ENCODE results near the gene DUSP6. TPM values are rescaled to one million over a fixed set of nuclear protein-coding genes. Genes with fewer than 3 reads are reported as not detected.

Gene DUSP6
- total and polyA plus RNA-seq, 5 donors from 2014 or later = 8.8 to 27.1 (median 14.1) TPM

- Histone ChIP-seq H3K27ac (ENCODE audit: insufficient read depth, low read length, poor library complexity, severe bottlenecking) (peak overlapping the region; percentile 69), H3K36me3 (ENCODE audit: control insufficient read depth, insufficient read depth, low read length) (no peaks in the 10 kb centered on the region), H3K27me3 (ENCODE audit: control insufficient read depth, insufficient read depth, low read length) (no peaks in the 10 kb centered on the region), H3K9me3 (ENCODE audit: control insufficient read depth in 2 of 2, low read length in 2 of 2) (no peaks in the 10 kb centered on the region), H3K4me3 (ENCODE audit: low read depth, low read length) (peak overlapping the region; percentile 84), H3K4me1 (ENCODE audit: control insufficient read depth, insufficient read depth, low read length, poor library complexity, severe bottlenecking) (peaks cover 54% of the 10 kb centered on the region)
- H3K36me3 Mint-ChIP-seq = no peaks in the 10 kb centered on the region
- H3K4me3 Mint-ChIP-seq = peak overlapping the region; percentile 94 to 98 (median 96)
- ATAC-seq (ENCODE audit: low read depth in 2 of 2) (no peak), DNase-seq (peak; percentile 5 to 46 (median 39))
- H3K27me3 Mint-ChIP-seq = peaks cover 12% of the 10 kb centered on the region
- H3K4me1 Mint-ChIP-seq = peaks cover 7 to 52% (median 32%) of the 10 kb centered on the region in 4 donors
- H3K27ac Mint-ChIP-seq = peak overlapping the region in 2 of 3 donors; percentile 43 to 85
- no peaks in the 10 kb centered on the region for H3K9me3 Mint-ChIP-seq
Observed at GRCh38 chr12:89353188-89353822, 1.0 kb upstream of the DUSP6 start.

- Mint-ChIP-seq H3K4me1 (peaks cover 7 to 60% (median 36%) of the 10 kb centered on the region in 4 donors), H3K36me3 (no peaks in the 10 kb centered on the region), H3K27ac (peak overlapping the region; percentile 85 to 92 (median 90)), H3K9me3 (no peaks in the 10 kb centered on the region), H3K27me3 (peaks cover 12% of the 10 kb centered on the region), H3K4me3 (peak overlapping the region; percentile 94 to 98 (median 96))
- Histone ChIP-seq H3K9me3 (ENCODE audit: control insufficient read depth in 2 of 2, low read length in 2 of 2) (no peaks in the 10 kb centered on the region), H3K27ac (ENCODE audit: insufficient read depth, low read length, poor library complexity, severe bottlenecking) (peak overlapping the region; percentile 69), H3K4me3 (ENCODE audit: low read depth, low read length) (peak overlapping the region; percentile 84), H3K36me3 (ENCODE audit: control insufficient read depth, insufficient read depth, low read length) (no peaks in the 10 kb centered on the region), H3K4me1 (ENCODE audit: control insufficient read depth, insufficient read depth, low read length, poor library complexity, severe bottlenecking) (peaks cover 57% of the 10 kb centered on the region), H3K27me3 (ENCODE audit: control insufficient read depth, insufficient read depth, low read length) (no peaks in the 10 kb centered on the region)
- ATAC-seq (ENCODE audit: low read depth in 2 of 2) = no peak
- DNase-seq = no peak
Observed at GRCh38 chr12:89352242-89352491, 134 bp downstream of the DUSP6 start.

- ATAC-seq (ENCODE audit: low read depth in 2 of 2) (peak; percentile 35 to 38), DNase-seq (peak; percentile 3 to 75 (median 50))
- Mint-ChIP-seq H3K27ac (peak overlapping the region; percentile 85 to 92 (median 90)), H3K27me3 (peaks cover 12% of the 10 kb centered on the region), H3K4me3 (peak overlapping the region; percentile 94 to 98 (median 96)), H3K4me1 (peaks cover 7 to 65% (median 41%) of the 10 kb centered on the region in 4 donors), H3K9me3 (no peaks in the 10 kb centered on the region), H3K36me3 (no peaks in the 10 kb centered on the region)
- H3K27ac ChIP-seq (ENCODE audit: insufficient read depth, low read length, poor library complexity, severe bottlenecking) = peak overlapping the region; percentile 69
- no peaks in the 10 kb centered on the region for H3K36me3 ChIP-seq (ENCODE audit: control insufficient read depth, insufficient read depth, low read length)
- peaks cover 62% of the 10 kb centered on the region for H3K4me1 ChIP-seq (ENCODE audit: control insufficient read depth, insufficient read depth, low read length, poor library complexity, severe bottlenecking)
- no peaks in the 10 kb centered on the region for H3K9me3 ChIP-seq (ENCODE audit: control insufficient read depth in 2 of 2, low read length in 2 of 2)
- H3K4me3 ChIP-seq (ENCODE audit: low read depth, low read length) = peak overlapping the region; percentile 84
- H3K27me3 ChIP-seq (ENCODE audit: control insufficient read depth, insufficient read depth, low read length) = no peaks in the 10 kb centered on the region
Observed at GRCh38 chr12:89351489-89352241, 636 bp downstream of the DUSP6 start.

GRCh38 chr12:89350630-89351488 lies 1.4 kb downstream of the DUSP6 start:
- Histone ChIP-seq H3K4me1 (ENCODE audit: control insufficient read depth, insufficient read depth, low read length, poor library complexity, severe bottlenecking) (peaks cover 70% of the 10 kb centered on the region), H3K9me3 (ENCODE audit: control insufficient read depth in 2 of 2, low read length in 2 of 2) (no peaks in the 10 kb centered on the region), H3K36me3 (ENCODE audit: control insufficient read depth, insufficient read depth, low read length) (no peaks in the 10 kb centered on the region), H3K27me3 (ENCODE audit: control insufficient read depth, insufficient read depth, low read length) (no peaks in the 10 kb centered on the region), H3K4me3 (ENCODE audit: low read depth, low read length) (peak overlapping the region; percentile 84), H3K27ac (ENCODE audit: insufficient read depth, low read length, poor library complexity, severe bottlenecking) (peak overlapping the region; percentile 69)
- Mint-ChIP-seq H3K27ac (peak overlapping the region; percentile 84 to 85 (median 84)), H3K4me1 (peaks cover 15 to 69% (median 48%) of the 10 kb centered on the region in 4 donors), H3K4me3 (peak overlapping the region; percentile 94 to 98 (median 96)), H3K9me3 (no peaks in the 10 kb centered on the region), H3K27me3 (peaks cover 19% of the 10 kb centered on the region), H3K36me3 (no peaks in the 10 kb centered on the region)
- DNase-seq = peak in 2 of 3 donors; percentile 40 to 56
- no peak for ATAC-seq (ENCODE audit: low read depth in 2 of 2)

- H3K9me3 Mint-ChIP-seq = no peaks in the 10 kb centered on the region
- peak overlapping the region in 2 of 3 donors; percentile 84 to 85 for H3K27ac Mint-ChIP-seq
- H3K36me3 ChIP-seq (ENCODE audit: control insufficient read depth, insufficient read depth, low read length) = no peaks in the 10 kb centered on the region
- ATAC-seq (ENCODE audit: low read depth in 2 of 2) (no peak), DNase-seq (no peak)
- peaks cover 16 to 70% (median 46%) of the 10 kb centered on the region in 4 donors for H3K4me1 Mint-ChIP-seq
- peaks cover 20% of the 10 kb centered on the region for H3K27me3 Mint-ChIP-seq
- H3K4me3 Mint-ChIP-seq = peak overlapping the region; percentile 94 to 98 (median 96)
- peak overlapping the region; percentile 84 for H3K4me3 ChIP-seq (ENCODE audit: low read depth, low read length)
- H3K4me1 ChIP-seq (ENCODE audit: control insufficient read depth, insufficient read depth, low read length, poor library complexity, severe bottlenecking) = peaks cover 72% of the 10 kb centered on the region
- H3K27ac ChIP-seq (ENCODE audit: insufficient read depth, low read length, poor library complexity, severe bottlenecking) = no peak overlapping the region
- H3K36me3 Mint-ChIP-seq = no peaks in the 10 kb centered on the region
- no peaks in the 10 kb centered on the region for H3K9me3 ChIP-seq (ENCODE audit: control insufficient read depth in 2 of 2, low read length in 2 of 2)
- no peaks in the 10 kb centered on the region for H3K27me3 ChIP-seq (ENCODE audit: control insufficient read depth, insufficient read depth, low read length)
Observed at GRCh38 chr12:89350260-89350629, 2.1 kb downstream of the DUSP6 start.

- H3K9me3 ChIP-seq (ENCODE audit: control insufficient read depth in 2 of 2, low read length in 2 of 2) = no peaks in the 10 kb centered on the region
- Mint-ChIP-seq H3K9me3 (no peaks in the 10 kb centered on the region), H3K4me3 (peak overlapping the region; percentile 94 to 98 (median 96)), H3K36me3 (no peaks in the 10 kb centered on the region), H3K27me3 (peaks cover 20% of the 10 kb centered on the region), H3K4me1 (peaks cover 16 to 66% (median 43%) of the 10 kb centered on the region in 4 donors), H3K27ac (peak overlapping the region in 1 of 3 donors; percentile 85)
- ATAC-seq (ENCODE audit: low read depth in 2 of 2) = no peak
- H3K36me3 ChIP-seq (ENCODE audit: control insufficient read depth, insufficient read depth, low read length) = no peaks in the 10 kb centered on the region
- DNase-seq = no peak
- H3K27ac ChIP-seq (ENCODE audit: insufficient read depth, low read length, poor library complexity, severe bottlenecking) = no peak overlapping the region
- H3K4me1 ChIP-seq (ENCODE audit: control insufficient read depth, insufficient read depth, low read length, poor library complexity, severe bottlenecking) = peaks cover 69% of the 10 kb centered on the region
- peak overlapping the region; percentile 84 for H3K4me3 ChIP-seq (ENCODE audit: low read depth, low read length)
- H3K27me3 ChIP-seq (ENCODE audit: control insufficient read depth, insufficient read depth, low read length) = no peaks in the 10 kb centered on the region
Observed at GRCh38 chr12:89349814-89350213, 2.5 kb downstream of the DUSP6 start.

GRCh38 chr12:89348894-89349699 lies 3.2 kb downstream of the DUSP6 start:
- no peak overlapping the region for H3K27ac ChIP-seq (ENCODE audit: insufficient read depth, low read length, poor library complexity, severe bottlenecking)
- DNase-seq = no peak
- no peak for ATAC-seq (ENCODE audit: low read depth in 2 of 2)
- Mint-ChIP-seq H3K36me3 (no peaks in the 10 kb centered on the region), H3K4me3 (peak overlapping the region in 3 of 4 donors; percentile 4 to 96 (median 27)), H3K27ac (peak overlapping the region in 1 of 3 donors; percentile 85), H3K27me3 (peaks cover 24% of the 10 kb centered on the region), H3K4me1 (peaks cover 16 to 65% (median 40%) of the 10 kb centered on the region in 4 donors), H3K9me3 (no peaks in the 10 kb centered on the region)
- H3K4me3 ChIP-seq (ENCODE audit: low read depth, low read length) = peak overlapping the region; percentile 84
- no peaks in the 10 kb centered on the region for H3K9me3 ChIP-seq (ENCODE audit: control insufficient read depth in 2 of 2, low read length in 2 of 2)
- peaks cover 61% of the 10 kb centered on the region for H3K4me1 ChIP-seq (ENCODE audit: control insufficient read depth, insufficient read depth, low read length, poor library complexity, severe bottlenecking)
- no peaks in the 10 kb centered on the region for H3K27me3 ChIP-seq (ENCODE audit: control insufficient read depth, insufficient read depth, low read length)
- H3K36me3 ChIP-seq (ENCODE audit: control insufficient read depth, insufficient read depth, low read length) = no peaks in the 10 kb centered on the region

All from CD4-positive, CD25-positive, alpha-beta regulatory T cell (primary cell).